IMR-90 (cell line): ENCODE data around the gene GRIA3. TPM values are rescaled to one million over a fixed set of nuclear protein-coding genes. Genes with fewer than 3 reads are reported as not detected.

Experiments
- ATAC-seq: fragments of 200-7000 bp; cut with Tn5 transposase; 2 replicates; pipeline ENCODE4 v1.9.1; 2020; ENCODE audit warnings: low read depth, mild to moderate bottlenecking, moderate library complexity
- BruUV-seq: library from RNA; stranded (reverse); fragments of 400-500 nt; replicated peaks from 2 replicates; lab custom pipeline; 2021; lab: Mats Ljungman, UMichigan
- CTCF ChIA-PET: fragments of 300-600 bp; formaldehyde crosslinking; extraction: SDS; loops from one replicate; lab custom pipeline; 2021; ENCODE audit warnings: antibody characterized with exemption; lab: Yijun Ruan, JAX
- POLR2A ChIA-PET: fragments of 300-600 bp; sonication (Branson Sonifier 250); formaldehyde crosslinking; loops from one replicate; lab custom pipeline; 2022; ENCODE audit warnings: antibody characterized with exemption; ENCODE audit not compliant: unreplicated experiment; lab: Charles Lee
- DNase-seq: peaks from one replicate; pipeline ENCODE4 v3.0.0; 2013
- H2AFZ ChIP-seq: replicated peaks from 2 replicates; pipeline ENCODE3; 2013; ENCODE audit warnings: low read length, mild to moderate bottlenecking; ENCODE audit not compliant: poor library complexity
- H2AK5ac ChIP-seq: 2 replicates; pipeline ENCODE4 v1.6.1; 2013; ENCODE audit warnings: low read depth, low read length, inconsistent platforms
- H2AK9ac ChIP-seq: replicated peaks from 2 replicates; pipeline ENCODE3; 2013; ENCODE audit warnings: mild to moderate bottlenecking, low read depth, low read length, moderate library complexity; ENCODE audit not compliant: poor library complexity
- H2BK120ac ChIP-seq: 2 replicates; pipeline ENCODE4 v1.6.1; 2013; ENCODE audit warnings: low read depth, low read length, inconsistent platforms
- H2BK15ac ChIP-seq: 3 replicates; pipeline ENCODE4 v1.6.1; 2013; ENCODE audit warnings: low read depth, low read length, inconsistent platforms
- H2BK20ac ChIP-seq: 2 replicates; pipeline ENCODE4 v1.6.1; 2013; ENCODE audit warnings: low read depth, mild to moderate bottlenecking, inconsistent platforms, low read length, moderate library complexity
- H2BK5ac ChIP-seq: 2 replicates; pipeline ENCODE4 v1.6.1; 2013; ENCODE audit warnings: mild to moderate bottlenecking, low read depth, low read length, inconsistent platforms; ENCODE audit not compliant: poor library complexity, severe bottlenecking
- H3K14ac ChIP-seq: replicated peaks from 2 replicates; pipeline ENCODE4 v1.6.1; 2013; ENCODE audit warnings: low read depth, low read length, inconsistent platforms
- H3K18ac ChIP-seq: 2 replicates; pipeline ENCODE4 v1.6.1; 2013; ENCODE audit warnings: low read depth, low read length, control low read depth
- H3K23ac ChIP-seq: 2 replicates; pipeline ENCODE4 v1.6.1; 2013; ENCODE audit warnings: low read depth, low read length, inconsistent platforms
- H3K27ac ChIP-seq: 2 replicates; pipeline ENCODE4 v1.5.1; 2013; ENCODE audit warnings: mild to moderate bottlenecking, control low read depth, low read length; ENCODE audit not compliant: insufficient read depth
- H3K27me3 ChIP-seq: 2 replicates; pipeline ENCODE4 v1.6.1; 2013; ENCODE audit warnings: low read length; ENCODE audit not compliant: control insufficient read depth, insufficient read depth
- H3K36me3 ChIP-seq: 2 replicates; pipeline ENCODE4 v1.6.1; 2013; ENCODE audit warnings: low read length, mixed read lengths; ENCODE audit not compliant: control insufficient read depth, insufficient read depth
- H3K4ac ChIP-seq: 2 replicates; pipeline ENCODE4 v1.6.1; 2013; ENCODE audit warnings: low read depth, low read length, inconsistent platforms
- H3K4me1 ChIP-seq: 2 replicates; pipeline ENCODE4 v1.6.1; 2013; ENCODE audit warnings: low read length, mixed read lengths; ENCODE audit not compliant: control insufficient read depth, insufficient read depth
- H3K4me2 ChIP-seq: 2 replicates; pipeline ENCODE4 v1.6.1; 2013; ENCODE audit warnings: low read depth, mild to moderate bottlenecking, control low read depth, low read length, moderate library complexity
- H3K4me3 ChIP-seq: 2 replicates; pipeline ENCODE4 v1.5.1; 2013; ENCODE audit warnings: low read depth, mild to moderate bottlenecking, control low read depth, low read length, moderate library complexity; ENCODE audit not compliant: insufficient read depth
- H3K56ac ChIP-seq: 2 replicates; pipeline ENCODE4 v1.6.1; 2013; ENCODE audit warnings: low read length, inconsistent platforms; ENCODE audit not compliant: insufficient read depth; ENCODE audit errors: extremely low read depth
- H3K79me1 ChIP-seq, 2 experiments: 2 replicates each; pipeline ENCODE4 v1.6.1; 2013; ENCODE audit warnings: low read length in 2 of 2, inconsistent platforms in 1 of 2, low read depth in 1 of 2
- H3K9ac ChIP-seq: 2 replicates; pipeline ENCODE4 v1.6.1; 2013; ENCODE audit warnings: low read depth, low read length, control low read depth
- H3K9me1 ChIP-seq: 2 replicates; pipeline ENCODE4 v1.6.1; 2013; ENCODE audit warnings: low read length, inconsistent platforms; ENCODE audit not compliant: insufficient read depth
- H3K9me3 ChIP-seq: 2 replicates; pipeline ENCODE4 v1.6.1; 2013; ENCODE audit warnings: low read length; ENCODE audit not compliant: control insufficient read depth, insufficient read depth
- H4K20me1 ChIP-seq: 2 replicates; pipeline ENCODE4 v1.6.1; 2013; ENCODE audit warnings: low read length, inconsistent platforms; ENCODE audit not compliant: insufficient read depth
- H4K5ac ChIP-seq: 2 replicates; pipeline ENCODE4 v1.6.1; 2013; ENCODE audit warnings: mild to moderate bottlenecking, low read depth, low read length, control low read depth
- H4K8ac ChIP-seq, 2 experiments: 2 replicates each; pipeline ENCODE4 v1.6.1; 2013; ENCODE audit warnings: low read depth in 2 of 2, low read length in 2 of 2, control low read depth in 1 of 2, inconsistent platforms in 1 of 2
- H4K91ac ChIP-seq: 2 replicates; pipeline ENCODE4 v1.6.1; 2013; ENCODE audit warnings: low read depth, low read length, inconsistent platforms; ENCODE audit not compliant: insufficient read depth
- BHLHE40 ChIP-seq: fragments of 150-350 bp; IDR thresholded peaks from 2 replicates; pipeline ENCODE4 v1.6.1; 2016; ENCODE audit warnings: mild to moderate bottlenecking, low read depth, low read length
- CEBPB ChIP-seq: IDR thresholded peaks from 2 replicates; pipeline ENCODE4 v1.6.1; 2012; ENCODE audit warnings: low read depth, low read length, improper control_type of control experiment
- CHD1 ChIP-seq: IDR thresholded peaks from 2 replicates; pipeline ENCODE4 v1.6.1; 2012; ENCODE audit warnings: low read depth, low read length, improper control_type of control experiment
- FOS ChIP-seq: fragments of 150-350 bp; IDR thresholded peaks from 2 replicates; pipeline ENCODE4 v1.6.1; 2016; ENCODE audit warnings: low read depth, low read length
- MAFK ChIP-seq: IDR thresholded peaks from 2 replicates; pipeline ENCODE4 v1.6.1; 2012; ENCODE audit warnings: low read depth, low read length, improper control_type of control experiment
- MAZ ChIP-seq: IDR thresholded peaks from 2 replicates; pipeline ENCODE4 v1.6.1; 2012; ENCODE audit warnings: low read depth, mild to moderate bottlenecking, low read length, improper control_type of control experiment, moderate library complexity, borderline replicate concordance
- NFE2L2 ChIP-seq: fragments of 150-350 bp; IDR thresholded peaks from 2 replicates; pipeline ENCODE4 v1.6.1; 2016; ENCODE audit warnings: low read depth, mild to moderate bottlenecking, low read length
- RAD21 ChIP-seq: IDR thresholded peaks from 2 replicates; pipeline ENCODE4 v1.6.1; 2012; ENCODE audit warnings: low read length, improper control_type of control experiment
- RCOR1 ChIP-seq: IDR thresholded peaks from 2 replicates; pipeline ENCODE4 v1.6.1; 2012; ENCODE audit warnings: mild to moderate bottlenecking, low read length, improper control_type of control experiment; ENCODE audit not compliant: insufficient replicate concordance
- RFX5 ChIP-seq: IDR thresholded peaks from 2 replicates; pipeline ENCODE4 v1.8.0; 2012; ENCODE audit warnings: low read depth, mild to moderate bottlenecking, low read length, moderate library complexity
- USF2 ChIP-seq: fragments of 150-350 bp; IDR thresholded peaks from 2 replicates; pipeline ENCODE4 v1.6.1; 2017; ENCODE audit warnings: mild to moderate bottlenecking, antibody characterized with exemption, low read length, low read depth
- WGBS, 2 experiments: methylation state at CpG; one replicate each; pipeline versions ENCODE4 v1.1.5 to v1.1.7; 2013; ENCODE audit warnings: missing lambda C conversion rate in 2 of 2; ENCODE audit not compliant: insufficient read length in 1 of 2; ENCODE audit errors: extremely low coverage in 2 of 2; 5-methylcytosine and 5-hydroxymethylcytosine counted together
- dilution Hi-C: fragments of 300-500 bp; cut with HindIII; formaldehyde crosslinking; loops from one replicate; pipeline ENCODE4 v1.14.3; 2018; ENCODE audit warnings: low sequenced_read_pairs; ENCODE audit not compliant: unreplicated experiment
- in situ Hi-C: fragments of 300-500 bp; cut with MboI; formaldehyde crosslinking; loops from 3 replicates; pipeline ENCODE4 v1.14.3; 2019; ENCODE audit warnings: low sequenced_read_pairs, inconsistent platforms, mixed read lengths
- intact Hi-C: fragments of 100-400 bp; cut with micrococcal nuclease; formaldehyde crosslinking; loops from 2 replicates; pipeline ENCODE4 v1.10.0; 2022
- polyA plus RNA-seq, 3 experiments: library from polyadenylated mRNA; depleted of rRNA; stranded (reverse); fragments of >200 nt; gene quantifications; 2 replicates each; pipeline ENCODE4 v1.2.3, GENCODE V29; 2012; ENCODE audit warnings: low replicate concordance in 1 of 3
- total RNA-seq: library from RNA; depleted of rRNA; stranded (reverse); fragments of >200 nt; gene quantifications from 2 replicates; pipeline ENCODE4 v1.2.3, GENCODE V29; 2012
- TF ChIP-seq, protein P1 (sequence below): conservative IDR thresholded peaks from 2 replicates; pipeline ENCODE4 v1.5.1; 2012; ENCODE audit warnings: mild to moderate bottlenecking, low read depth, low read length, improper control_type of control experiment

The GRIA3 gene
- total and polyA plus RNA-seq, 2 of the 4 experiments (the other 2 are of a cell fraction), result not detected

GRCh38 chrX:123172869-123173268 is 11.2 kb upstream of the GRIA3 start:
- no peak for DNase-seq
- H3K27ac ChIP-seq, result no peak overlapping the region
- intact Hi-C loops (no loop called here), in situ Hi-C loops (no loop called here), dilution Hi-C loops (no loop called here)
- no peak overlapping the region for H3K4me2 ChIP-seq
- no peaks in the 10 kb centered on the region for H3K9me1 ChIP-seq
- no peak overlapping the region for H2AK9ac ChIP-seq
- CTCF ChIA-PET, result no interaction called here
- H3K14ac ChIP-seq, result no peak overlapping the region
- no peak overlapping the region for H3K9ac ChIP-seq
- H2BK15ac ChIP-seq, result no peak overlapping the region
- no peaks in the 10 kb centered on the region for H3K36me3 ChIP-seq
- no CpG with 5 or more reads among the region's 2 CpGs for WGBS, 2 experiments
- no peak overlapping the region for H2AK5ac ChIP-seq
- POLR2A ChIA-PET, result no interaction called here
- no peak overlapping the region for H2BK120ac ChIP-seq
- H4K20me1 ChIP-seq, result no peaks in the 10 kb centered on the region
- H4K91ac ChIP-seq, result no peak overlapping the region
- no peak overlapping the region for H2AFZ ChIP-seq
- no peaks in the 10 kb centered on the region for H3K79me1 ChIP-seq
- H3K4me1 ChIP-seq, result no peaks in the 10 kb centered on the region
- no peak overlapping the region for H3K4me3 ChIP-seq
- H3K9me3 ChIP-seq, result no peaks in the 10 kb centered on the region
- H2BK5ac ChIP-seq, result no peak overlapping the region
- H3K18ac ChIP-seq, result no peak overlapping the region
- H3K27me3 ChIP-seq, result no peaks in the 10 kb centered on the region
- no peak for ATAC-seq
- no peak overlapping the region for H3K56ac ChIP-seq
- H4K8ac ChIP-seq, result no peak overlapping the region
- no peak overlapping the region for H3K23ac ChIP-seq
- no peak overlapping the region for H4K5ac ChIP-seq
- no TSS peak for BruUV-seq
- no peak overlapping the region for H2BK20ac ChIP-seq
- H3K4ac ChIP-seq, result no peak overlapping the region
- TF ChIP-seq RAD21 (no peak), CHD1 (no peak), USF2 (no peak), FOS (no peak), MAFK (no peak), BHLHE40 (no peak), RFX5 (no peak), CEBPB (no peak), MAZ (no peak), NFE2L2 (no peak), RCOR1 (no peak)
- TF ChIP-seq, protein P1, sequence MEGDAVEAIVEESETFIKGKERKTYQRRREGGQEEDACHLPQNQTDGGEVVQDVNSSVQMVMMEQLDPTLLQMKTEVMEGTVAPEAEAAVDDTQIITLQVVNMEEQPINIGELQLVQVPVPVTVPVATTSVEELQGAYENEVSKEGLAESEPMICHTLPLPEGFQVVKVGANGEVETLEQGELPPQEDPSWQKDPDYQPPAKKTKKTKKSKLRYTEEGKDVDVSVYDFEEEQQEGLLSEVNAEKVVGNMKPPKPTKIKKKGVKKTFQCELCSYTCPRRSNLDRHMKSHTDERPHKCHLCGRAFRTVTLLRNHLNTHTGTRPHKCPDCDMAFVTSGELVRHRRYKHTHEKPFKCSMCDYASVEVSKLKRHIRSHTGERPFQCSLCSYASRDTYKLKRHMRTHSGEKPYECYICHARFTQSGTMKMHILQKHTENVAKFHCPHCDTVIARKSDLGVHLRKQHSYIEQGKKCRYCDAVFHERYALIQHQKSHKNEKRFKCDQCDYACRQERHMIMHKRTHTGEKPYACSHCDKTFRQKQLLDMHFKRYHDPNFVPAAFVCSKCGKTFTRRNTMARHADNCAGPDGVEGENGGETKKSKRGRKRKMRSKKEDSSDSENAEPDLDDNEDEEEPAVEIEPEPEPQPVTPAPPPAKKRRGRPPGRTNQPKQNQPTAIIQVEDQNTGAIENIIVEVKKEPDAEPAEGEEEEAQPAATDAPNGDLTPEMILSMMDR, result no peak
